ENCODE measurements around the gene HECTD4. TPM values are rescaled to one million over a fixed set of nuclear protein-coding genes. Genes with fewer than 3 reads are reported as not detected.

The HECTD4 gene
- total RNA-seq, 1 experiment from 2014 or later: 30.0 TPM

- H3K9ac ChIP-seq (ENCODE audit: extremely low read depth, insufficient read length, low read length): no peak overlapping the region
- H3T11ph ChIP-seq (ENCODE audit: low read length): no peak overlapping the region
- H3K27me3 ChIP-seq (ENCODE audit: insufficient read depth, low read length): no peaks in the 10 kb centered on the region
- H4K91ac ChIP-seq (ENCODE audit: insufficient read length, low read depth, low read length): no peak overlapping the region
- no peak overlapping the region for H3K27ac Mint-ChIP-seq
- no peak overlapping the region for H4K5ac ChIP-seq (ENCODE audit: insufficient read length, low read depth, low read length)
- DNase-seq: no peak
- no peak overlapping the region for H2AFZ ChIP-seq (ENCODE audit: low read length)
- H3K79me1 ChIP-seq (ENCODE audit: insufficient read depth, low read depth, low read length, poor library complexity, severe bottlenecking): no peaks in the 10 kb centered on the region
- H3K23ac ChIP-seq (ENCODE audit: insufficient read length, low read depth, low read length): no peak overlapping the region
- no peak overlapping the region for H3K4me2 ChIP-seq (ENCODE audit: insufficient read depth, insufficient read length, low read length)
- H4K8ac ChIP-seq (replicated peaks; ENCODE audit: insufficient read length, low read depth, low read length): no peak overlapping the region
- no peaks in the 10 kb centered on the region for H3K4me1 Mint-ChIP-seq
- TF ChIP-seq, protein P1, sequence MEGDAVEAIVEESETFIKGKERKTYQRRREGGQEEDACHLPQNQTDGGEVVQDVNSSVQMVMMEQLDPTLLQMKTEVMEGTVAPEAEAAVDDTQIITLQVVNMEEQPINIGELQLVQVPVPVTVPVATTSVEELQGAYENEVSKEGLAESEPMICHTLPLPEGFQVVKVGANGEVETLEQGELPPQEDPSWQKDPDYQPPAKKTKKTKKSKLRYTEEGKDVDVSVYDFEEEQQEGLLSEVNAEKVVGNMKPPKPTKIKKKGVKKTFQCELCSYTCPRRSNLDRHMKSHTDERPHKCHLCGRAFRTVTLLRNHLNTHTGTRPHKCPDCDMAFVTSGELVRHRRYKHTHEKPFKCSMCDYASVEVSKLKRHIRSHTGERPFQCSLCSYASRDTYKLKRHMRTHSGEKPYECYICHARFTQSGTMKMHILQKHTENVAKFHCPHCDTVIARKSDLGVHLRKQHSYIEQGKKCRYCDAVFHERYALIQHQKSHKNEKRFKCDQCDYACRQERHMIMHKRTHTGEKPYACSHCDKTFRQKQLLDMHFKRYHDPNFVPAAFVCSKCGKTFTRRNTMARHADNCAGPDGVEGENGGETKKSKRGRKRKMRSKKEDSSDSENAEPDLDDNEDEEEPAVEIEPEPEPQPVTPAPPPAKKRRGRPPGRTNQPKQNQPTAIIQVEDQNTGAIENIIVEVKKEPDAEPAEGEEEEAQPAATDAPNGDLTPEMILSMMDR (conservative IDR thresholded peaks at IDR 0.05): no peak
- H3K14ac ChIP-seq (ENCODE audit: insufficient read depth, low read length): no peak overlapping the region
- H3K23me2 ChIP-seq (ENCODE audit: insufficient read length, low read depth, low read length, poor library complexity, severe bottlenecking): no peaks in the 10 kb centered on the region
- no peak overlapping the region for H3K27ac ChIP-seq (ENCODE audit: insufficient read length, low read depth, low read length)
- no peak overlapping the region for H2BK5ac ChIP-seq (ENCODE audit: insufficient read length, low read length)
- no peak overlapping the region for H2BK120ac ChIP-seq (ENCODE audit: low read depth, low read length, poor library complexity, severe bottlenecking)
- no peaks in the 10 kb centered on the region for H3K79me2 ChIP-seq (ENCODE audit: insufficient read depth, low read length)
- no peaks in the 10 kb centered on the region for H3K4me1 ChIP-seq (ENCODE audit: insufficient read depth, low read length)
- H2BK20ac ChIP-seq (ENCODE audit: low read depth, low read length, poor library complexity, severe bottlenecking): no peak overlapping the region
- no CpG with 5 or more reads among the region's 6 CpGs for WGBS (ENCODE audit: extremely low coverage, insufficient read length, low lambda C conversion rate)
- H2BK12ac ChIP-seq (ENCODE audit: insufficient read length, low read depth, low read length): no peak overlapping the region
- H3K36me3 Mint-ChIP-seq (ENCODE audit: insufficient read depth in 1 of 3, low read depth in 3 of 3): peaks cover 6 to 68% (median 35%) of the 10 kb centered on the region in 3 experiments; a peak in 6 of 7 replicates
- no peaks in the 10 kb centered on the region for H3K27me3 Mint-ChIP-seq (ENCODE audit: low read depth)
- no peak overlapping the region for H3K18ac ChIP-seq (ENCODE audit: insufficient read length, low read depth, low read length)
- no peak overlapping the region for H3K4me3 Mint-ChIP-seq
- H3K9me3 Mint-ChIP-seq: no peaks in the 10 kb centered on the region
- H4K20me1 ChIP-seq (ENCODE audit: control insufficient read depth, insufficient read depth, insufficient read length): no peaks in the 10 kb centered on the region
- H2AK5ac ChIP-seq (ENCODE audit: insufficient read length, low read length): no peak overlapping the region
- no peak overlapping the region for H3K4ac ChIP-seq (ENCODE audit: low read depth, low read length)
- no peaks in the 10 kb centered on the region for H3K9me3 ChIP-seq (ENCODE audit: control insufficient read depth, low read depth, low read length)
- H2BK15ac ChIP-seq (ENCODE audit: low read depth, low read length): no peak overlapping the region
- no peak overlapping the region for H3K56ac ChIP-seq (ENCODE audit: insufficient read length, low read depth, low read length)
These were observed 142.3 kb downstream of the HECTD4 start for GRCh38 chr12:112239881-112240280.

Data from H9 (cell line).